ENCODE measurements around the gene PCDHB12.
"Not testable (repeated sequence)": the region's sequence is repeated elsewhere in the genome, so short reads cannot be mapped to it uniquely, and the experiment has no call there.

The PCDHB12 gene

GRCh38 chr5:141225421-141225820, 16.9 kb downstream of the PCDHB12 start:
- H3K4me3 ChIP-seq (ENCODE audit: low read depth in 1 of 2, low read length in 2 of 2); H3K9me3 ChIP-seq (ENCODE audit: insufficient read depth, low read length, severe bottlenecking); ATAC-seq (ENCODE audit: insufficient read depth, low read depth); H3K9ac ChIP-seq (ENCODE audit: low read depth, low read length); DNase-seq; H4K20me1 ChIP-seq (ENCODE audit: insufficient read depth, low read length); H3K4me2 ChIP-seq (ENCODE audit: insufficient read depth, low read length); H3K27me3 ChIP-seq (ENCODE audit: insufficient read depth, low read length, poor library complexity); H3K27ac ChIP-seq (ENCODE audit: low read length); H3K4me1 ChIP-seq (ENCODE audit: insufficient read depth, low read length); H2AFZ ChIP-seq (ENCODE audit: low read depth, low read length); H3K36me3 ChIP-seq (ENCODE audit: insufficient read depth, low read length); H3K79me2 ChIP-seq (ENCODE audit: insufficient read depth, low read length): not testable (repeated sequence)

GRCh38 chr5:141234109-141234667, 25.7 kb downstream of the PCDHB12 start:
- Histone ChIP-seq H2AFZ (ENCODE audit: low read depth, low read length) (no peak overlapping the region), H3K9me3 (ENCODE audit: insufficient read depth, low read length, severe bottlenecking) (peaks cover 3% of the 10 kb centered on the region), H3K79me2 (ENCODE audit: insufficient read depth, low read length) (no peaks in the 10 kb centered on the region), H4K20me1 (ENCODE audit: insufficient read depth, low read length) (no peaks in the 10 kb centered on the region), H3K9ac (ENCODE audit: low read depth, low read length) (no peak overlapping the region), H3K4me2 (ENCODE audit: insufficient read depth, low read length) (no peak overlapping the region), H3K36me3 (ENCODE audit: insufficient read depth, low read length) (no peaks in the 10 kb centered on the region), H3K27ac (ENCODE audit: low read length) (no peak overlapping the region), H3K4me3 (ENCODE audit: low read depth in 1 of 2, low read length in 2 of 2) (no peak overlapping the region), H3K4me1 (ENCODE audit: insufficient read depth, low read length) (no peaks in the 10 kb centered on the region), H3K27me3 (ENCODE audit: insufficient read depth, low read length, poor library complexity) (no peaks in the 10 kb centered on the region)
- DNase-seq (no peak), ATAC-seq (ENCODE audit: insufficient read depth, low read depth) (no peak)
- TF ChIP-seq CTCF (IDR thresholded peaks at IDR 0.05; ENCODE audit: borderline replicate concordance, extremely low read depth, low read length, poor library complexity, severe bottlenecking) (no peak), EZH2 (IDR thresholded peaks at IDR 0.05; ENCODE audit: borderline replicate concordance, low read depth, low read length, severe bottlenecking) (no peak)

GRCh38 chr5:141235922-141236321, 27.4 kb downstream of the PCDHB12 start:
- not testable (repeated sequence) for H3K27me3 ChIP-seq (ENCODE audit: insufficient read depth, low read length, poor library complexity); H3K36me3 ChIP-seq (ENCODE audit: insufficient read depth, low read length); H3K9ac ChIP-seq (ENCODE audit: low read depth, low read length); H3K4me3 ChIP-seq (ENCODE audit: low read depth in 1 of 2, low read length in 2 of 2); DNase-seq; H3K4me2 ChIP-seq (ENCODE audit: insufficient read depth, low read length); H3K4me1 ChIP-seq (ENCODE audit: insufficient read depth, low read length); H3K9me3 ChIP-seq (ENCODE audit: insufficient read depth, low read length, severe bottlenecking); H2AFZ ChIP-seq (ENCODE audit: low read depth, low read length); H3K79me2 ChIP-seq (ENCODE audit: insufficient read depth, low read length); H4K20me1 ChIP-seq (ENCODE audit: insufficient read depth, low read length); ATAC-seq (ENCODE audit: insufficient read depth, low read depth); H3K27ac ChIP-seq (ENCODE audit: low read length)

GRCh38 chr5:141236516-141237313, 28.2 kb downstream of the PCDHB12 start:
- DNase-seq, result no peak
- H2AFZ ChIP-seq (ENCODE audit: low read depth, low read length), result no peak overlapping the region
- TF ChIP-seq CTCF (IDR thresholded peaks at IDR 0.05; ENCODE audit: borderline replicate concordance, extremely low read depth, low read length, poor library complexity, severe bottlenecking), result no peak
- no peak for TF ChIP-seq EZH2 (IDR thresholded peaks at IDR 0.05; ENCODE audit: borderline replicate concordance, low read depth, low read length, severe bottlenecking)
- H3K4me2 ChIP-seq (ENCODE audit: insufficient read depth, low read length), result no peak overlapping the region
- H3K9ac ChIP-seq (ENCODE audit: low read depth, low read length), result no peak overlapping the region
- H3K4me1 ChIP-seq (ENCODE audit: insufficient read depth, low read length), result no peaks in the 10 kb centered on the region
- no peaks in the 10 kb centered on the region for H3K79me2 ChIP-seq (ENCODE audit: insufficient read depth, low read length)
- no peaks in the 10 kb centered on the region for H4K20me1 ChIP-seq (ENCODE audit: insufficient read depth, low read length)
- no peak overlapping the region for H3K27ac ChIP-seq (ENCODE audit: low read length)
- H3K27me3 ChIP-seq (ENCODE audit: insufficient read depth, low read length, poor library complexity), result no peaks in the 10 kb centered on the region
- H3K36me3 ChIP-seq (ENCODE audit: insufficient read depth, low read length), result no peaks in the 10 kb centered on the region
- no peak for ATAC-seq (ENCODE audit: insufficient read depth, low read depth)
- H3K9me3 ChIP-seq (ENCODE audit: insufficient read depth, low read length, severe bottlenecking), result peaks cover 2% of the 10 kb centered on the region
- no peak overlapping the region for H3K4me3 ChIP-seq (ENCODE audit: low read depth in 1 of 2, low read length in 2 of 2)

Data from DND-41 (cell line).